Glomerular visceral epithelial cell (primary cell): ENCODE results near the gene SCGB1A1.
"Not testable (repeated sequence)": the region's sequence is repeated elsewhere in the genome, so short reads cannot be mapped to it uniquely, and the experiment has no call there.

Experiments
- DNase-seq: peaks from one replicate; pipeline ENCODE4 v3.0.0-alpha.2; 2016; ENCODE audit errors: extremely low spot score

Gene SCGB1A1

DNA sequence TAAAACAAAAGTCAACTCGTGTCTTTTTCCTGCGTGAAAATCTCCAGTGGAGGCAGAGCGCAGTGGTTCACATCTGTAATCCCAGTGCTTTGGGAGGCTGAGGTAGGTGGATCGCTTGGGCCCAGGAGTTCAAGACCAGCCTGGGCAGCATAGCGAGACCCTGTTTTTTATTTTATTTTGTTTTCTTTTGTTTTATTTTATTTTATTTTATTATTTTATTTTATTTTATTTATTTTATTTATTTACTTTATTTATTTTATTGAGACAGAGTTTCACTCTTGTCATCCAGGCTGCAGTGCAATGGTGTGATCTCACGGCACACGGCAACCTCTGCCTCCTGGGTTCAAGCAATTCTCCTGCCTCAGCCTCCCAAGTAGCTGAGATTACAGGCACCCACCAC is 31.1 kb downstream of the SCGB1A1 start:
- not testable (repeated sequence) for DNase-seq

DNA sequence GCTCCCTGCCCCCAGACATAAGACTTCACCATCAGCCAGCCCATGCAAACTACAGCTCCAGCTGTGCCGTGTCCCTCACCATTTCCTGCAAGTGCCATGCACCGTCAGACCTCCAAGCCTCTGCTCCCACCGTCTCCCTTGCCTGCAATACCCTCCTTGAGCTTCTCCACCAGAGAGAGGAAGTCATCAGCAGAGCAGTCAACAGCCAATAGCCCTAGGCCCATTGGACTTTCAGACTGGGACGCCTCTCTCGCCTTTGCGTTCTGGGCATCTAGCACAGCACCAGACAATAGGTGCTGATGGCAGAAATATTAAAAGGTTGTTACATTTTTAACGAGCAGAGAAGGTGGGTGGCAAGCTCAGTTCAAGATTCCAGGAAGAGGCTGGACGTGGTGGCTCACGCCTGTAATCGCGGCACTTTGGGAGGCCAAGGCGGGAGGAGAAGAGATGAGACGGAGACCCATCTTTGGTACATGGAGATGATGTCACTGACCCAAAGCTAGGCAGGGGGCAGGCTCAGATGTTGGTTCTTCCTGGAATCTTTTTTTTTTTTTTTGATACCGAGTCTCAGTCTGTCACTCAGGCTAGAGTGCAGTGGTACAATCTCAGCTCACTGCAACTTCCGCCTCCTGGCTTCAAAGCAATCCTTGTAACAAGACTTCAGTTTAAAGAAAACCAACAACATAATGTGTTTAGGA is 31.9 kb downstream of the SCGB1A1 start:
- no peak for DNase-seq

DNA sequence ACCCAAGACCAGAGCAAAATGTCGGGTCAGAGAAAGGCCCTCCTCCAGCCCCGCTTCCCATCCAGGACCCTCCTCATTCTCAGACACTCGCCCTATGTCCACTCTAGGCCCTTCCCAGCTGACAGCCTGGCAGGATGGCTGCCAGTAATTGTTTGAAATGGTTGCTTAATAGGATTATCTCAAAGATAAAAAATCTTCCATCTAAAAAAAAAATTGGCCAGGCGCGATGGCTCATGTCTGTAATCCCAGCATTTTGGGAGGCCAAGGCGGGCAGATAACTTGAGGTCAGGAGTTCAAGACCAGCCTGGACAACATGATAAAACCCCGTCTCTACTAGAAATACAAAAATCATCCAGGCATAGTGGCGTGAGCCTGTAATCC is 32.4 kb downstream of the SCGB1A1 start:
- no peak for DNase-seq

DNA sequence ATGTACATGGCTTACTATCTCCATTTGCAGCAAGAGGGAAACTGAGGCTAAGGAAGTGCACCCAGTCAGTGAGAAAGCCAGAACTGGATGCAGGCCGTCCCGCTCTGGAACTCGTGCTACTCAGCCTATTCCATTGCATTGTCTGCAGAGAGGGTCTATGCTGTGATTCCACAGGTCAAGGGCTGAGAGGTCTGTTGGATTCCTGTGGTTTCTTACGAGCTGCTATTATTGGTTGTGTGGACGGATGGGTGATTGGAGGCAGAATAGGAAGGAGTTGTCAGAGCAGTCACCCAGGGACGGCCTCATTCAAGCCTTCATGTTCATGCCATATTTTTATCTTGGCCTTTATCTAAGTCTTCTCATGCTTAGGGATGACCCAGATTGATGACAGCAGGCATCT is 33.4 kb downstream of the SCGB1A1 start:
- DNase-seq: no peak

DNA sequence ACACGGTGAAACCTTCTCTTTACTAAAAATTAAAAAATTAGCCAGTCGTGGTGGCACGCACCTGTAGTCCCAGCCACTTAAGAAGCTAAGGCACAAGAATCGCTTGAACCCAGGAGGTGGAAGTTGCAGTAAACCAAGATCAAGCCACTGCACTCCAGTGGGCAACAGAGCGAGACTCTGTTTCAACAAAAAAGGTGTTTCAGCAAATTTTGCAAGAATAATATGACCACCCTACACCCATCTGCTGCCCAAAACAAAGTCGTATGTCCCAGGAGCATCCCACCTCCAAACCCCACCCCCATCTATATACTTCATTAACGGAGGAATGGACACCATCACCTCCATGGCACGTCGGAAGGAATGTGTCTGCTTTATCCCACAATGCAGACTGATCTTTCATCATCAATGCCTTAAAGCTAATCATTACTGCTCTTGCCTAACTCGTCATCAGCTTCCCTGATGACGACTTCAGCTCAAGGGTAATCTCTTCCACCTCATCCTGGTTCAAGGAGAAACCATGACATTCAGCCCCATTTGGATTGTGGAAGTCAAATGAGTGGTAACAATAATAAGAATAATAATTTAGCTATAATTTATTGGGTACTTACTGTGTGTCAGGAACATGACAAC is 34.1 kb downstream of the SCGB1A1 start:
- DNase-seq: no peak

DNA sequence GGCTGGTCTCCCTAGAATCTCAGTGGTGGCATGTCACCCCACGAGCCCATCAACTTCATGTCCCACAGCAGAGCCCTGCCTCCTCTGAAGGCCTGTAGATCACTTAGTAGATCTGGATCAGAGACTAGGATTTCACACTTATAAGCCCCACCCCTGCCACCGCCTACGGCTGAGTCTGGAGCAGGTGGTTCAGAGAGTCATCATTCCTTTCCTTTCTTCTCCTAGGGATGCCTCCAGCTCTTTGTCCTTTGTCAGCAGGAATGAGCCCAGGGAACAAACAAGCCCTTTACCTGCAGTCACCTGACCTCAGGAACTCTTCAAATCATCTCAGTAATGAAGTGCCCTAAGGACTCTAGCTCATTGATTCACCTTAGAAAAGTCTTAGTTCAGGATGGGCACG is 37.8 kb downstream of the SCGB1A1 start:
- no peak for DNase-seq

DNA sequence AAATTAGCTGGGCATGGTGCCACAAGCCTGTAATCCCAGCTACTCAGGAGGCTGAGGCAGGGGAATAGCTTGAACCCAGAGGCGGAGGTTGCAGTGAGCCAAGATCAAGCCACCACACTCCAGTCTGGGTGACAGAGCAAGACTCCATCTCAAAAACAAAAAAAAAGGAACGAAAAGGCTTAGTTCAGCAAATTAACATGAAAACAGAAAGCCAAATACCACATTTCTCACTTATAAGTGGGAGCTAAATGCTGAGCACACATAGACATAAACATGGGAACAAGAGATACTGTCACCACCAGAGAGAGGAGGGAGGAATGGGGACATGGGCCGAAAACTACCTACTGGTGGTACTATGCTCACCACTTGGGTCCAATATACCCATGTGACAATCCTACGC is 38.6 kb downstream of the SCGB1A1 start:
- no peak for DNase-seq

DNA sequence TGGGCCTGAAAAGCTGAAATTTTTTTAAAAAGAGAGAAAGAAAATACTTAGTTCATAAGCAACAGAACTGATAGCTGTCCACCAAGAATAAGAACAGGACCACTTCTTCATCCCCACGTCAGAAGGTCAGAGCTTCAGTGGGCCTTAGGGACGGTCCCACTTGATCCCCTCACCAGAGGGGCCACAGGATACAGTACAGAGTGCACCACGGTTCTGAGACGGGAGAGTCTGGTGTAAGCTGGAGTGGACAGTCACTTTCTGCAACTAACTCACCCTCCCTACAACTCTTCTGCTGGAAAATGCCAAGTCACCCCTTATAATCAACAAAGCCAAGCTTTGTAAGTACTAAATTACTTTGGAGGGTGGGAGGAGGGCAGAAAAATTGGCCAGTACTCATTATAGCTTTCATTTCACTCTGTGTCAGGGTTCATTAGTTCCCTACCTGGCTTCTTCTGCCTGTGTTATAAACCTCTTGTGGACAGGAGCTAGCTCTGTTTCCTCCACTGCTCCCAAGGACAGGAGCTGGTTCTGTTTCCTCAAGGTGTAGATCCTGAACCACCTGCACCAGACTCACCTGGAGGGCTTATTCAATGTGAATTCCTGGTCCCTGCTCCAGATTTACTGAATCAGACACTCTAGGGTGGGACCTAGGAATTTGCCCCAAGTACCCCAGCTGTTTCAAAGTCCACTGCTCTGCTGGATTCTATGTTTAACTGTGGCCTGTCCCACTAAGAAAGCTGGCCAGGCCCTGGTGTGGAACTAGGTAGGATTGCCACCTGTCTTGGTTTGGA is 39.6 kb downstream of the SCGB1A1 start:
- no peak for DNase-seq

DNA sequence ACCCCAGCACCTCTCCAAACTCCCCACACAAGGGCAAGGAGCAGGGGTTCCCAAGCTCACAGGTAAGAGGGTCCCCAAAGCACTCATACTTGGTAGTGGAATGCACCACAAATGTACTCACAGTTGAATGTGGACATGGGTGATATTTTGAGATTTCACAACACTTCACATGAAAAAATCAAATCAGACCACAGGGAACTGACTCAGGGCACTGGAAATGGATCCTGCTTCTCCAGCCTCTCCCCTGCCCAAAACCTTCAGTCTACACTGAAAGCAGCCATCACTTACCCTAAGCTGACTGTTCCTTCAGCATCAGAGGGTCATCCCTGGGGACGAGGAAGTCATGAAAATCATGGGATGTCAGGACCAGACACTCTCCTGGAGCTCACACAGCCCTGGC is 40.2 kb downstream of the SCGB1A1 start:
- DNase-seq: no peak

DNA sequence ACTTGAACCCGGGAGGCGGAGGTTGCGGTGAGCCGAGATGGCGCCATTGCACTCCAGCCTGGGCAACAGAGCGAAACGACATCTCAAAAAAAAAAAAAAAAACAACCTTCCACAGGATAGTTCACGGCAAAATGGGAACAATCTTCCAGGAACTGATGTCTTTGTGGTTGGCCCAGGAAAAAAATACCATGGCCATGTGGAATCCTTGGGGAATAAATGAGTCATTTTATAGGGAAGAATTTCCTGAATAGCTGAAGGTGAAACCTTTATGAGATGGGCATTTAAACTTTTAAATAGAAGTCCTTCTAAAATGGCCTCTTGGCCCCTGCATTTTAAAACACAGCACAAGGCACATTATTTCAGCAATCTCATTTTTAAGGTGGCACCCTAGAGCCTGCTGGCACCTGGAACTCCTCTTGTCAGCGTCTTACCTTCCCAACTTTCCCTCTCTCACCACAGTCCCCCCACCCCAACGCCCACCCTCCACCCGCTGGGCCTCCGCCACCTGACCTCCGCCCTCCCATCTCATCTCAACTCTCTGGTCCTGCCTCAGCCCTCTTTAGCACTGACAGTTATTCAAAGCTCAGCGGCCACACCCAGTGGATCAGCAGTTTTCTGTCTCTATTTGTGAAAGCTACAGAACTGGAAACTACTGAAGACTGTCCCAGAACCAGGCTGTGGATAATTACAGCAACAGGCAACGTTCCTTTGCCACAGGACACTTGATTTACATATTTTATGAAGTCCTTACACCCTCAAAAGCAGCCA is 43.1 kb downstream of the SCGB1A1 start:
- peak; percentile 52 for DNase-seq

DNA sequence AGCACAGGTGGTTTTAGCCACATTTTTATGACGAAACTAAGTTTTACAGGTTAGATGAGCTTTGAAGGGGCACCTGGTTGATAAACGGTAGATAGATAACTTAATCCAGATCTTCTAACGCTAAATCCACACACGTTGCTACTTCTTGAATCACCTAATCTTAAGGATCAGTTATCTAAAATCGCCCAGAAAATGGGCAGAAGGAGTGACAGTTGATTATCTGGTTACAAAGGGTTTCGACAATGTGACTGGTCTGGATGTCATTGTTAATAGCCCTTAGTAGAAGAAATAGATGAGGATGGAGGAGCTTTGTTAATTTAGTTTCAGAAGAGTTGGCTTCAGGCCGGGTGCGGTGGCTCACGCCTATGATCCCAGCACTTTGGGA is 43.7 kb downstream of the SCGB1A1 start:
- DNase-seq: no peak

DNA sequence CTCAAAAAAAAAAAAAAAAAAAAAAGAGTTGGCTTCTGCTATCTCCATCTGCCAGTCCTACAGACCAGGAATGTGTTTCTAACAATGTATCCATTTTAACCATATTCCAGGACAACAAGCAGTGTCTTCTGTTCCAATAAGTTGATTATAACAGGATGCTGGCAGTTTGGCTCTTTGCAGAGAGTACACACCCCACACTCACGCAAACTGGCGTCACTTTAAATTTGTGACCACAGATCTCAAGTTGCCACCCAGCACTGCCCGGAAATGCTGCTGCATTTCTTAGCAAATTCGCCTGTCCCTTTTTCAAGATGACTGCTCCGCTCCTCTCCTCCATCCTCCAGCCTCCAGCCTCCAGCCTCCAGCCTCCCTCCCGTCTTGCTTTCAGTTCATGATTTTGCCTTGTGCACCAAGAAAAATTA is 44.3 kb downstream of the SCGB1A1 start:
- DNase-seq: no peak

DNA sequence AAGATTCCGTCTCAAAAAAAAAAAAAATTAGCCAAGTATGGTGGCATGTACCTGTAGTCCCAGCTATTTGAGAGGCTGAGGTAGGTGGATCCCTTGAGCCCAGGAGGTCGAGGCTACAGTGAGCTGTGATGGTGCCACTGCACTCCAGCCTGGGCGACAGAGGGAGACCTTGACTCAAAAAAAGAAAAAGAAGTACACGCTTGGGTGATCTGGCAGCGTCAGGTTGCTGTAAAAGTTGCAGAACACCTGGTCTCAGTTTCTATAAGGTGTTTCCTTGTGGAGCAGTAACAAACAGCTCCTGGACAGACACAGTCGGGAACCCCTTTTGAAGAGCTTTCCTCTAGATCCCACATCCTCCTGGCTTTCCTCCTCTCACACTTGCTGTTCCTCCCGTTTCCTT is 45.8 kb downstream of the SCGB1A1 start:
- DNase-seq: no peak

DNA sequence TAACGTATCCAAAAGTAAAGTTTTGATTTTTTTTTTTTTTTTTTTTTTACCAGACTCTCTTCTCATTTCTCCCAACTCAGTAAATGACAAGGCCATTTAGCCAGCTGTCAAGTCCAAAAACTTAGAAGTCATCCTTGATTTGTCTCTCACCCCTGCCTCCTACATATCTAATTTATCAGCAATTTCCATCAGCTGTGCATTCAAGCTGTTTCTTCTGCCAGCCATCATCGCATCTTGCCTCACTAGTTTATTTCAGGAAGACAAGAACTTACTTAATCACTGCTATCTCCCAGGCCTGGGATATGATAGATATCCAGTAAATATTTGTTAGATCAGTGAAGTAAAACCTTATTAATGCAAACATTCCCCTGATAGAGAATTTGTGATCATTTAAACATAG is 47.6 kb downstream of the SCGB1A1 start:
- DNase-seq: no peak

DNA sequence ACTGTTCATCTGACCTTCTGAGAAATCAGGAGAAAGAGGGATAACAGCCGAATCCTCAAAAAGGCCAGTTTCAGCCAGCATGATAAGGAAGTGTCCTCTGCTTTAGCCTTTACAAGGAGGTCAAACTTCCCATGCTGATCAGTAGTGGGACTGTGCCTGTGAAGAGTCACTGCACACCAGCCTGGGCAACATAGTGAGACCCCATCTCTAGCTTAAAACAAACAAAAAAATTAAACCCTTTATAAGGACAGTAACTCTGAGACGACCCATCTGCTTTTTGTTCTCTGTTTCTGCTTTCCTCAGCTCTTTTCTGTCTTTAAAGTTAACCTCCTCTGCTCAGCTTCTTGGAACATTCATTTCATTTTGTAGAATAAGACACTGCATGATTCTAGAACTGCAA is 49.7 kb downstream of the SCGB1A1 start:
- no peak for DNase-seq

DNA sequence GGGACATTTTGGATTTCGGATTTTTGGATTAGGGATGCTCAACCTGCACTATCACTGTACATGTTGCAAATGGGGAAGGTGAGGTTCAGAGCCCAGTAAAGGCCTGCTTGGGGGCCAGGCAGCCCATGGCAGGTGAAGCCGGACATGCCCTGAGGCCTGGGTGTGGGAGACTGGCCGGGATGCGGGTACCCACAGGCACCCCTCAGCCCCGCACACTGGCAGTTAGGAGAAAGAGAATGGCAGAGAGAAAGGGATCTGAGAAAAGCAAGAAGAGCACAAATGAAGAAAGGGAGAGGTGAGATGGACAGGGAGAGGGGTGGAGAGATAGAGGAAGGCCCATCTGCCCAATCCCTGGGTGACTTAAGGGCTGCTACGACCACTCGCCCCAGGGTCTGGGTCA is 52.8 kb downstream of the SCGB1A1 start:
- DNase-seq: no peak

DNA sequence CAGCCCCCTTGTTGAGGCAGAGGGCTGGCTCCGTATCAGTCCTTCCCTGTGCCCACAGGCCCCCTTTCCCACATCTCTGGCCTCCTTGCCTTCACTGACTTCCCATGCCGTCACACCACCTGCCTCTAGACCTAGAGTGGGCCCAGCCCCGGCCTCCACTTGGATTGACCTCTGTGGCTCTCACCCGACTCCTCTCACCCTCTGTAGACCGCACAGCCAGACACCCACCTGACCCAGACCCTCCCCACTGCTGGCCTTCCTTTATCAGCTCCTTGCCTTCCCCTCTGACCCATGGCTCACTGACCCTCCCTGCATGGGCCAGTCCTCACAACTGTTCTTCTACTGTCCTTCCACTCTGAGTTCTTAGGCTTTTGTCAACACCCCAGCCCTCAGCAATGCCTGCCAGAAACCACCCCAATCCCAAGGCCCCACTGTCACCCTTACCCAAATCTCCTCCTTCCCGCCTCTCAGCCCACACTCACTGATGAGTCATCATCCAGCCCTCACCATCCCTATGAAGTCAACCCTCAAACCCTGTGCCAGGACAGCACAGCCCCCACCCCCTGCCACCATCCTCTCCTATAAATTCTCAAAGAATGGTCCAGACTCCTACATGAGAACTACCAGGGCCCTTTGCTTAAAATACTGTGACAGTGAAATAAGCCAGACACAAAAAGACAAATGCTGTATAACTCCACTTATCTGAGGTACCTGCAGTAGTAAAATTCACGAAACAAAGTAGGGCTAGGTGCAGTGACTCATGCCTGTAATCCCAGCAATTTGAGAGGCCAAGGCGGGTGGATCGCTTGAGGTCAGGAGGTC is 53.4 kb downstream of the SCGB1A1 start:
- DNase-seq: peak; percentile 58
